WI38 (cell line): ENCODE measurements around the gene DLGAP1.
"Not testable (repeated sequence)": the region's sequence is repeated elsewhere in the genome, so short reads cannot be mapped to it uniquely, and the experiment has no call there.

Source experiments
- H3K4me3 ChIP-seq: 2 replicates; pipeline ENCODE4 v1.5.1; 2011; ENCODE audit warnings: low read depth, mild to moderate bottlenecking, control low read depth, low read length
- CTCF ChIP-seq: IDR thresholded peaks from 2 replicates; pipeline ENCODE4 v1.5.1; 2012; ENCODE audit warnings: low read depth, mild to moderate bottlenecking, control low read depth, low read length

DLGAP1 gene

DNA sequence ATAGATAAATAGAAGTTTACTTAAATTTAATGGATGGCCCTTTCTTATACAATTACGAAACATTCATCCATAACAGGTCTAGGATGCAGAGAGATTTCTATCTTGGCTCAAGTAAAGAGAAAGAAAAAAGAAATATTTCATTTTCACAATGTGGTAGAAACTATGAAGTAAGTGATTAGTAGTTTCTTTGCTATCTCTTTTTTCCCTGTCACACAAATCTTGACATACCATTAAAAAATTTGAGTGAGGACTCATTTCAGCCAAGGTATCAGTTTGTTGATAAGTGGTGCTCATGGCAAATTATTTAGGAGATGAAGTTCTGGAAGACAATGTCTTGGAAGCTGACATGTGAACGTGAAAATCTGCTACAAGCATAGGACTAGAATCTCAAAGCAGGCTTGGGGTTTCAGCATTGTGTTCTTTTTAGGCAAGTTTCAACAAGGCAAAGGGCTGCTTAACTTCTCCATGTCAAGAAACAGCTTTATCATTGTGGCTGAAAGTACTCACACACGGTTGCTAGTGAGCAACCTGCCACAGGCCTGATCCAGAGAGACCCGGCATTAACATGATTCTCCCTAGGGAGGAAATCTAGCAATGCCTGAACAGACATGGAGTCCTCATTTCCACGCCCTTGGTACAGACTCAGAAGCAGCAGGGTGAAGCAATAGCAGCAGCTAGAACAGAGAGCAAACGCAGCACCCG, 414.6 kb downstream of the DLGAP1 start:
- no peak for TF ChIP-seq CTCF

GRCh38 chr18:4035521-4035920, 419.6 kb downstream of the DLGAP1 start:
- TF ChIP-seq CTCF, result no peak

More for the DNA sequence above, 414.6 kb downstream of the DLGAP1 start:
- no peak overlapping the region for H3K4me3 ChIP-seq

GRCh38 chr18:4034815-4035214, 420.3 kb downstream of the DLGAP1 start:
- not testable (repeated sequence) for H3K4me3 ChIP-seq

More at GRCh38 chr18:4035521-4035920, 419.6 kb downstream of the DLGAP1 start:
- no peak overlapping the region for H3K4me3 ChIP-seq

- H3K4me3 ChIP-seq, result no peak overlapping the region
- no peak for TF ChIP-seq CTCF
These were observed 428.6 kb downstream of the DLGAP1 start for GRCh38 chr18:4026542-4026941.

DNA sequence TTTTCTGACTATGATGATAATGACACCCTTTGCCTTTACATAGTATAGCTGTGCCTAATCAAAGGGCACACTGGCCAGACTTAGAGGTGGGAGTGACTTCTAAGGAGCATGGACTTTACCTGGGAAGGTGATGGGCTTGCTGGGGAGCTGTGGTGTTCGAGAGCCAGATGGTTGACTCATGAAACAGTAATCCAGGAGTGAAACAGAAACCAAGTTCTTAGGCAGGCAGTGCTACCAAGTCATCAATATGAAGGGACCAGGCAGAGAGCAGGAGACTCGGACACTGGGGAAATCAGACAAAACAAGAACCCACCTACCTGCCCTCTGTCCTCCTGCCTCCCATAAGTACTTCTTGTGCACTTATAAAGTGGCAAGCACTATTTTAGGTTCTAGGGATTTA, 430.4 kb downstream of the DLGAP1 start:
- no peak for TF ChIP-seq CTCF

DNA sequence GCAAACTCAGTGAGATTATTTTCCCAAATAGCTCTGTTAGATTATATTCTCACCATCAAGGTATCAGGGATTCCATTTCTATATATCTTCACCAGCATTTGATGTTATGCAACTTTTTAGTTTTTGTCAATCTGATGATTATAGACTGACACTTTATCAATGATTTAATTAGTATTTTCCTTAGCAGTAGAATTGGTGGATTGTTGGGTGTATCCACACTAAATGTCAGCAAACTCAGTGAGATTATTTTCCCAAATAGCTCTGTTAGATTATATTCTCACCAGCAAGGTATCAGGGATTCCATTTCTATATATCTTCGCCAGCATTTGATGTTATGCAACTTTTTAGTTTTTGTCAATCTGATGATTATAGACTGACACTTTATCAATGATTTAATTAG, 432.4 kb downstream of the DLGAP1 start:
- H3K4me3 ChIP-seq, result not testable (repeated sequence)

More for the DNA sequence above, 430.4 kb downstream of the DLGAP1 start:
- H3K4me3 ChIP-seq, result no peak overlapping the region

GRCh38 chr18:4020026-4020425, 435.1 kb downstream of the DLGAP1 start:
- no peak for TF ChIP-seq CTCF
- no peak overlapping the region for H3K4me3 ChIP-seq

DNA sequence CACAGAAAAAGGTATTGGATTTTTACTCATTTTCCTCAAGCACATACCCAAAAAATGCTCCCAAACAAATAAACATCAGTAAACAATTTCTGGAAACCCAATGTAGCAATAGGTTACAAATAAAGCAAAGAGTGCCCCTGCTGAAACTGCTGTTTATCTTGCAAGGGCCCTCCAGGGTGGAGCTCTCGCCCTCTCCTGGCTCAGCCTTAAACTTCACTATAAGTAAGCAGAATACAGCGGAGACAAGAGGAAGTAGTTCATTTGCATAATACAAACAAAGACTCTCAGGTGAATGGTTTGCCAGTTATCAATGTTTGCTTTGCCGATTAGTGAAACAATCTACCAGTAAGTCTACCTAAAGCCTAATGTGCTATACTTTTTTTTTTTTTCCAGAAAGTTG, 437.6 kb downstream of the DLGAP1 start:
- no peak for TF ChIP-seq CTCF
- no peak overlapping the region for H3K4me3 ChIP-seq
